GM18505 (cell line): ENCODE results near the gene BTBD2.
A peak's percentile ranks its signal among the peaks of the same experiment; 100 is the strongest.

Experiments
- ATAC-seq: cut with Tn5 transposase; IDR thresholded peaks from one replicate; pipeline ENCODE4 v1.9.1; 2021; ENCODE audit not compliant: unreplicated experiment
- POLR2A ChIP-seq: IDR thresholded peaks from 4 replicates; pipeline ENCODE4 v1.6.1; 2011; ENCODE audit warnings: borderline replicate concordance; ENCODE audit not compliant: insufficient read depth, insufficient read length; ENCODE audit errors: extremely low read depth

The BTBD2 gene

DNA sequence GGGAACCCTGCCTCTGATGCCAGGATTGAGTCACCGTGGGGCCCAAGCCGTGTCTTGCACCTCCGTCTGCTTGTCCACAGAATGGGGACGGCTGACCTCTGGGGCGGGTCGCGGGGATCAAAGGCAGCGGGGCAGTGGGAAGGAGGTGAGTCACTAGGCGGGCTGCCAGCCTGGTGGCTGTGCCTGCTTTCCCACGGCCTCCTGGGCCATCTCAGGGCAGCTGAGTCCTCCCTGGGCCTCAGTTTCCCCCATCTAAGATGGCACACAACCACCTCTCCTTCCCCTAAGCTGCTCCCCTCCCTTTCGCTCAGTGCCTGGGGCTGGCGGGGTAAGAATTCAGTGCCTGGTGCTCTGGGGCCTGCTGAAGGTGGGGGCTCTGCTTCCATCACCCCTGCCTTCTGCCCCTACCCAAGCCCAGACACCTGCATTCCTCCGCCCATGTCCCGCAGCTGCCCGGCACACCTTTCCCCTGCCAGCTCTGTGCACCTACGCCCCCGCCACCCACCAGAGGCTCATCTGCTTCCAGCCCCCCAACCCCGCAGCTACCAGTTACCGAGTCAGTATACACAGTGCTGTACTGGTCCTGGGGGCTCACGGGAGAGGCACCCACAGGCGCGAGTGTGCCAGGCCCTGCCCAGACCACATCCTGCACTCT, 32.1 kb upstream of the BTBD2 start:
- peak; percentile 40 for TF ChIP-seq POLR2A
- ATAC-seq = no peak

DNA sequence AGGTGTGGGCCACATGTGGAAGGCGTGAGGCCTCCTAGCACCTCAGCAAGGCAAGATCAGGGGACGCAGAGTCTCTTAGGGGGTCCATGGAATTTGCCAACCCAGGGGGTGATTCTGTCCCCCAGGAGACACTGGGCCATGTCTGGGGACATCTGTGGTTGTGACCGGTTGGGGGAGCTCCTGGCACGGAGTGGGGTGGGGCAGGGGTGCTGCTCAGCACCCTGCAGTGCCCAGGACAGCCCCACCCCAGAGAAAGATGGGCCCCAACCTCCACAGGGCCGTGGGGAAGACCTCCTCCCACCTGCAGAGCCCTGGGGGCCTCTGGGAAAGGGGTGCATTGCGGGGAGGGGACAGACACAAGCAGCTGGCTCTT, 31.5 kb upstream of the BTBD2 start:
- TF ChIP-seq POLR2A = no peak
- no peak for ATAC-seq

DNA sequence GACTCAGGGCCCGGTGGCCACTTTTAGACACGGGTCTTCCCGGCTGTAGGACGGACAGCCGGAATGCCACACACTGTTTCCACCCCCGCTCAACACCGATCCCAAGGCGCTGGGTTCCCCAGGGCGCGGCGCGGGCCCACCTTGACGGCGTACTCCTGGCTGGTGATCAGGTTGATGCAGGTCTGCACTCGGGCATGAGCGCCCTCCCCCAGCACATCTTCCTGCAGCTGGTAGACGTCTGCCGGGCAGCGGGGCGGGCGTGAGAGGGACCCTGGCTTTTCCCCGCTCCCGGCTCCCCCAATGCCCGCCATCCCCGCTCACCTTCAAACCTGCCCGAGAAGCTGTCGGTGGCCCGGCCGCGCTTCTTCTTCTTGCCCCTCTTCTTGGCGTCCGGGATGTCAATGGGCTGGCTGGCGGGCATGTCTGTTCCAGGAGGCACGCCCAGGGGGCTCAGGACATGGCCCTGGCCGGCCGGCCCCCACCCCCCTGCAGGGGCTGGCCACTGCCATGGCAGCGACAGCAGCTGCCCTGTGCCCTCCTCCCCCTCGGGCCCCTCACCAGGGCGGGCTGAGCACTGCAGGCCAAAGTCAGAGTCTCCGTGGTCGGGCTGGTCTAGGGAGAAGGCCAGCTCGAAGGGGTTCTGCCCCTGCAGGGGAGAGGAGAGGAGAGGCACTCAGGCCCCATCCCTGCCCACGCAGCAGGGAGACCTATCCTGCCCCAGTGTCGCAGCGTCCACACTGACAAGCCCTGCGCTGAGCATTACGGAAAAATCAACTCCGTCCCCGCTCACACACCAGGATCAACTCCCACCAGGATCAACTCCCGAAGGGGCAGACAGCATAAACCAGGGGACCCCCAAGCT, 30.8 kb upstream of the BTBD2 start:
- TF ChIP-seq POLR2A = no peak
- no peak for ATAC-seq

DNA sequence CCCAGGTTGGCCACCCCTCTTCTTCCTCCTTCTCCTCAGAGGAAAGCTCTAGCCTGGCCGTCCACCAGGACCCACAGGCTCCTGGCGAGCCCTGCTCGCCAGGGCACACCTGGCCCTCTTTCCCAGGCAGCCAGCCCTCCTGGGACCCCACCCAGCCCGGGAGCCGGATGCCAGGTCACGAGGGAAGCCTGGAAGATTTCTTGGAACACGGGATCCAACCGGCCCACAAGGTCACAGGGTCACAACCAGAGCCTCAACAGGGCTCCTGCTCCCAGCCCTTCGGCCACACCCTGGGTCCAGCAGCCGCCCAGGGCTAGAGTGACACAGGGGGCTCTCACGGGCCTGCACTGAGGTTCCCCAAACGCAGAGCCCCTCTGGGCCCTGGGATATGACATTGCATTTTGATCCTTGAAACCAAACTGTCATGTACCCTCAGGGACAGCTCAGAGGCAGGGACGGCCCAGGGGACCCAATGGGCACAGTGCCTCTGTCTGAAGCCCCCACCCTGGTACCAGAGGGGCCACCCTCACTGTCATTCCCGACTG, 30.1 kb upstream of the BTBD2 start:
- no peak for TF ChIP-seq POLR2A
- no peak for ATAC-seq

DNA sequence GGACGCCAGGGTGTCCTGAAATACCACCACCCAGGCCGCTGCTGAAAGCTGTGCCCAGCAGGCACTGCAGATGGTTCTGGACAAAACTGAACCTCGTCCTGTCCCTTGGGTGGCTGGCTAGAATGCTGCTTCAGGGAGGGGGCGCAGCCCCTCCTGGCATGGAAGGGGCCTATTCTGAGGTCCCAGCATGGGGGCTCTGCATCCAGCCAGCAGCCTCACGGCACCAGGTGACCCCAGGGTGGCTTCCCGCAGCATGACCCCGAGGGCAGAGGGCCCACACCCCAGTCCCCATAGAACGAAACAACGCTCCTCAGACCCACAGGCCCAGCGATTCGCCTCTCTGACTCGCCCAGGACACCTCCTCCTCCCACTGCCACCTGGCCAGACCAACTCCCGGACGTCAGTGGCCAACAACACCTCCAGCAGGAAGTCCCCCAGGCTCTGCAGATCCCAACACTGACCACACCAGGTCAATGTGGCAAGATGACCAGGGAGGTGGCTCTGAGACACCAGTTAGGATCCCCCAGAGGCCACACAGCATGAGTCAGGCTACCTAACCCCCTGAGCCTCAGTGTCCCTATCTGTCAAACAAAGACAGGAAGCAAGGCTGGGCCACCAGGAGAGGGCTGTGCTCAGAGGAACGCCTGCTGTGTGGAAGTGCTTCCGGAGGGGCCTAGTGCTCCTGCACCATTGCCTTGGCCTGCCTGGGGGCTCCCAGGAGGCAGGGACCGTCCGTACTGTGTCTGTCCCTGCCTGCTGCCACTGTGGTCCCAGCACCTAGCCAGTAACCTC, 29.4 kb upstream of the BTBD2 start:
- no peak for ATAC-seq
- peak; percentile 14 for TF ChIP-seq POLR2A

DNA sequence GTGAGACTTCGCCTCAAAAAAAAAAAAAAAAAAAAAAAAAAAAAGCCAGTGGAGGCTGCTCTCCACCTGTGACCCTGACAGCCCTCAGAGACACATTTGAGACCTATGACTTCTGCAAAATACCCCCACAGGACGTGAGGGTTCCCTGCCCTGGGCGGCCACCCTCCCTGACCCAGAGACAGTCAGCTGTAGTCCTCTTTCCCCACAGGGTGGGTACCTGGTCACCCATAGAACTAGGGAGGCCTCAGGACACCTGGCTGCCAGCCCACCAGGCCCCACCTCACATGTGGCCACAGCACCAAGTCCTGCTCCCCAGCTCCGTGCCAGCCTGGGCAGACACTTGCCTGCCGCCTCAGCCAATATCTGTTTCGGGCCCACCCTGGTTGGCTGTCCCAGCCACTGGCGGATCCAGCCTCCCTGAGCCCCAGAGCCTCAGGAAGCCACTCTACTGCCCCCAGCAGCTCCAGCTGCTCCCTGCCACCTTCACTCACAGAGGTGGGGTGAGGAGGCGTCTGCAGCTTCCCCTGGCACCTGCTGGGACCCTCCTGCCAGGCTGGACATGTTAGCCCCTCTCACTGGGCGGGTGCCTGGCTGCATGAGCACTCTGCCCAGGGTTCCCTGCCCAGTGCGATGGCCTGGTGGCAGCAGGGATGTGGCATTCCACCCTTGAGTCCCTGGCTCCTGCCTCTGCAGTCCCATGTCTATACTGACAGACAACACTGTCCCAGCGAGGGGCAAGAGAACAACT, 28.6 kb upstream of the BTBD2 start:
- ATAC-seq = no peak
- no peak for TF ChIP-seq POLR2A

DNA sequence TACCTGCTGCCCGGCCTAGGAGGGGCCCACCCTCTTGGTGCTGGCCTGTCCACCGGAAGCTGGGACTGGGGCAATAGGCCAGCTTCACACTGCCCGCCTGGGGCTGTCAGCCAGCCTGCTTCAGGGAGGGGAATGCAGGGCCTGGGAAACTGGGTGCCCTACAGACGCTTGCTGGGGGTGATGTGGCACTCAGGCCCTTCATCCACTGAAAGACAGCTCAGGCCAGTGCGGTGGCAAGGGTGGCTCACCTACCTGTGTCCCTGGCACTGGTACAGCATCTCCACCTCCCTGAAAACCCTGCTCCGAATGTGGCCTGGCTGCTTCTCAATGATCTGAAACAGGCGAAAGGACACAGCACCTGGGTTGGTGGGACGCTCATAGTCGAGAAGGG, 27.7 kb upstream of the BTBD2 start:
- ATAC-seq = no peak

DNA sequence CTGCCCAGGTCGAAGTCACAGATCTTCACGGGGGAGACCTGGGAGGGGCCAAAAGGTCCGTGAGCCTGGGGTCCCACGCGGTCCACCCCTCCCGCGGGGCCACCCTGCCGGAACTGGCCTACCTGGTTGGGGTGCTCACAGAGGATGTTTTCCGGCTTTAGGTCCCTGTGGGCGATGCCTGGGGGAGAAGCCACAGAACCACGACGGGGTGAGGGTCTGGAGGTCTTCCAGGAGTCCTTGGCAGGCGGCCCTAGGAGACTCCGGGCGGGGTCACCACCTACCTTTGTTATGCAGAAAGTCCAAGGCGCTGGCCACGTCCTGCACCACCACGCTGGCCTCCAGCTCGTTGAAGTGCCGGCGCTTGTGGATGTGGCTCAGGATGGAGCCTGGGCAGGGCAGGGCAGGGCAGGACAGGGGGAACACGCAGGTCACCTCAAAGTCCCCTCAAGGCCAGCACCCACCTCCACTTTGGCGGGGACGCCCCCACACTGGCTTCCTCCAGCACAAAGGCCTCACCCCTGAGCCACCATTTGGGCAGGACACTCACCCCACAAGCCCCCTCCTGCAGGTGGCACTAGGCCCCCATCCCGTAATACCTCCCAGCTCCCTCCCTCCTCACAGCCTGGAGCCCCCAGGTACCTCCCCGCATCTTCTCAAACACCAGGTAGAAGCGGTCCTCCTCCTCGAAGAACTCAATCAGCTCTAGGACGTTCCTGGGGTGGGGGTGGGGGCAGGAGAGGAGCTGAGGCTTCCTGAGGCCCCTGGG, 27.2 kb upstream of the BTBD2 start:
- no peak for TF ChIP-seq POLR2A
- ATAC-seq = peak; percentile 11

More for the DNA sequence above, 27.7 kb upstream of the BTBD2 start:
- TF ChIP-seq POLR2A = no peak

DNA sequence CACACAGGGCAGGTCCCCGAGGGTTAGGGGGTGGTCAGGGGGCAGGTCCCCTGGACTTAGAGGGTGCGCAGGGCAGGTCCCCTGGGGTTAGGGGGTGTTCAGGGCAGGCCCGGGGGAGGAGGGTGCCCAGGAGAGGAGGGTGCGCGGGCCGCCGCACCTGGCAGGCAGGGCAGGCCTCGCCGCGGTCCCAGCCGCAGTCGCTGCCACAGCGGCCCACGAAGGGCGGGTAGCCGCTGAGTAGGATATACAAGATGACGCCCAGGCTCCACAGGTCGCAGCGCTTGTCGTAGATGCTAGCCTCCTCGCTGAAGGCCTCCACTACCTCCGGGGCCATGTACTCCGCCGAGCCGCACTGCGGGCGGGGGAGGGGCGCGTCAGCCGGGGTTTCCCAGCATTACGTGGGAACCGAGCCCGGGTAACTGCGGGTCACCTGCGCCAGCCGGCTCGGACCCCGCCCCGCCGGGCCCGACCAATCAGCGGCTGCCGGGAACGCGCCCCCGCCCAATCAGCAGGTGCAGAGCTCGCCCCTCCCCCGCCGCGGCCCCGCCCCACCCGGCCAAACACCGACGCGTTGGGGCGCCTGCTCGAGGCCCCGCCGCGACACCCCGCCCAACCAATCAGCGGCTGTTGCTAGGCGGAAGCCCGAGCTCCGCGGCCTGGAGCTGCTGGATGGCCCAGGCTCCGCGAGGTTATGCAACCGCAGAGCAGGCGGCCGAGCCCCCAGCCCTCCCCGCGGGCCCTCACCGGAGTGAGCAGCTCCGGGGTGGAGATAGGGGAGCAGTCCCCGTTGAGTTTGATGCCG, 26.4 kb upstream of the BTBD2 start:
- ATAC-seq = peak; percentile 57
- peak; percentile 78 for TF ChIP-seq POLR2A

DNA sequence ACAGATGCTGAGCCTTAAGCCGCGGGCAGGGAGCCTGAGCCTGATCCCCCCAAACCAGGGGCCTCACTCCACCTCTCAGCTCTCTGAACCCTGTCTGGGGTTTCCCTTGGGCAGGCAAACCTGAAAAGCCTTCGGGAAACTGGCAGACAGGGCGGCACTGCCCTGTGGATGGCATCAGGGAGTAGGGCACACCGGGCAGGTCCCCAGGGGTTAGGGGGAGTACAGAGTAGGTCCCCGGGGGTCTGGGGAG, 25.8 kb upstream of the BTBD2 start:
- TF ChIP-seq POLR2A = no peak
- no peak for ATAC-seq

DNA sequence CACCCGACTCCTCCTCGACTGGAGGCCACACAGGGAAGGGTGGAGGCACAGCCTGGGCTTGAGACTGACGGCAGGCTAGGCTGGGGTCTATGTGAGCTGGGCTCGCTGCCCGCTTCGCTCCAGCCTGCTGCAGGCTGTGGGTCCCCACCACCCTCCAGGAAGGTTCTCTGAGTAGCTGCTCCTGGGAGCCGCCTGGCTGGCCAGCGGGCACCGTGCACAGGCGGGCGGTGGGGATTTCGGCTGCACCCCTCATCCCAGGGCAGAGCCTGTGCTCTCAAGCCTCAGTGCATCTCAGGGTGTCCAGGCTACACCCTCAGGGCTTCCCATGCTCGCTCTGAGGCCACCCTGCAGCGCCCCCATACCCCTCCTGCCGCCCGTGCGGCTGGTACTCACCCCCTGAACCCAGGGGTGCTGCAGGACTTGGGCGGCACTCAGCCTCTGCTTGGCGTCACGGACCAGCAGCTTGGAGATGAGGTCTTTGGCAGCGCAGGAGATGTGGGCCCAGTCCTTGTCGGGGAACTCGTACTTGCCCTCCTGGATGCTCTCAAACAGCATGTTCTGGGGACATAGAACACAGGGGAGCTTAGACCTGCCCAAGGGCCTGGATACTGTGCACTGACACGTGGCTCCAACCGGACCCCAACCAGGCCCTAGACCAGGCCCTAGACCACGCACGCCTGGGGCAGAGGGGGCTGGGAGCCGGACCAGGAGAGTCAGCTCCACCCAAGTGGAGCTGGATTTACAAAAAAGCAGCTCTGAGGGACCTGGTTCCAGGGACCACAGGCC, 25.3 kb upstream of the BTBD2 start:
- no peak for TF ChIP-seq POLR2A
- no peak for ATAC-seq
